ENCODE results near the gene UGGT1. TPM values are rescaled to one million over a fixed set of nuclear protein-coding genes. Genes with fewer than 3 reads are reported as not detected.
"Not testable (repeated sequence)": the region's sequence is repeated elsewhere in the genome, so short reads cannot be mapped to it uniquely, and the experiment has no call there.

UGGT1 gene
- polyA plus RNA-seq, 10 donors = 19.9 to 35.1 (median 26.9) TPM

DNA sequence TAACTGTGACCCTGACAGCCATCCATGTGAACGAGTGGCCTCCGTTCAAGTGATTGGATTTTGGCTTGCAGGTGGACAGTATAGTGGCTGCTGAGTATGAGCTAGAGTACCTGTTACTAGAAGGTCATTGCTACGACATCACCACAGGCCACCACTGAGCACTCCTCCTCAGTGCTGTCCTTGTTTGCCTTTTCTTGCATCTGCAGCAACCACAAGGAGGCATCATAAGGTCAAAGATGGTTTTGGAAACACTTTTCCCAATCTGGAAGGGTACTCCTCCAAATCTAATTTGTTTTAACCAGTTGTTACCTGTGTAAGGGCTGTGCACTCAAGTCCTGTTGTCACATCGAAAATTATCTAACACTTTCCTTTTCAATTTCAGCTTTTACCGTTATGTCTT is 81.2 kb downstream of the UGGT1 start:
- DNase-seq = peak in 1 of 3 donors; percentile 24

DNA sequence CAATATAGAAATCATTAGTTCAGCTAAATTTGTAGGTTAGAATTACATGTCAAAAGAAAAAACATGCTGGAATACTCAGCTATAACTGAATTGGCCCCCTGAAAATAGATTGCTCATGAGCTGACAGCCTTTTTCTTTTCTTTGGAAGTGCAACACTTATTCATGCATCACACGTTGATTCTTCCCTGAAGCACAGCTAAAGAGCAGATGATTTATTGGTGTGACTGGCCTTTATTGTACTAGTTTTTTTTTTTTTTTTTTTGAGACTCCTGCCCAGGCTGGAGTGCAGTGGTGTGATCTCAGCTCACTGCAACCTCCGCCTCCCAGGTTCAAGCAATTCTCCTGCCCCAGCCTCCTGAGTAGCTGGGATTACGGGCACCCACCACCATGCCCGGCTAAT is 83.1 kb downstream of the UGGT1 start:
- not testable (repeated sequence) for DNase-seq

DNA sequence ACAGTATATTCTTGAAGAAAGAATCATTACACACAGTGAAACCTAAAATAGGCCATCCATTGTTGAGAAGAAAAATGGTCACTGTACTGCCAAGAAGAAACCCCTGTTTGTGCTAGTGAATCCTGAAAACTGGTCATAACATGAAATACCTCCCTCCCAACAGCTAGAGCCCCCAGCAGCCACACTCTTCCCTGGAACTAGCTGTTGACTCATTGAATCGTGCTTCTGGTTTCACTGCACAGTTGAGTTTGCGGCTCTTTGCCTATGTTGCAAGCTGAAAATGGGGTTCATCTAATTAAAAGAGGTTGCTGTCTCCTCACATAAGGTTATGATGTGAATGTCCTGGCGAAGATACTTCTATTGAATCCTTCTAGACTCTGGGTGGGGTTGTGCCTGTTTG is 86.3 kb downstream of the UGGT1 start:
- no peak for DNase-seq

DNA sequence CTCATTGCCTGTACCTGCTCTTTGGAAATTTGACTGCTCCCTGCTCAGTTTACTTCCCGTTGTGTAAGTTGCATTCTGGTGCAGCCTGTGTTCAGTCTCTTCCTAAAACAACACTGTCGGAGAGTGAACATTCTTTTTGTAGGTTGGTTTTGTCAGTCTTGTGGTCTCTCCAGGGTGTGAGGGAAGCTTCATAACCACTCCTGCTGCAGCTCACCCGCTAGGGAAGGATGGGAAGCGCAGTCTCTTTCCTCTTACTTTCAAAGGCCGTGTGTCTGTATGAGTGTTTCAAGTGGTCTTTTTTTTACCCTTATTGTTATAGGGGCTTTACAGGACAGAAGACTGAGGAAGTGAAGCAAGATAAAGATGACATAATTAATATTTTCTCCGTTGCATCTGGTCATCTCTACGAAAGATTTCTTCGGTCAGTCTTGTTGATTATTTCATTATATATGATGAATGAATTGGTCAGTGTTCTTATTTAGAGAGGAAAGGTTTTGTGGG is 87.2 kb downstream of the UGGT1 start:
- DNase-seq = no peak

DNA sequence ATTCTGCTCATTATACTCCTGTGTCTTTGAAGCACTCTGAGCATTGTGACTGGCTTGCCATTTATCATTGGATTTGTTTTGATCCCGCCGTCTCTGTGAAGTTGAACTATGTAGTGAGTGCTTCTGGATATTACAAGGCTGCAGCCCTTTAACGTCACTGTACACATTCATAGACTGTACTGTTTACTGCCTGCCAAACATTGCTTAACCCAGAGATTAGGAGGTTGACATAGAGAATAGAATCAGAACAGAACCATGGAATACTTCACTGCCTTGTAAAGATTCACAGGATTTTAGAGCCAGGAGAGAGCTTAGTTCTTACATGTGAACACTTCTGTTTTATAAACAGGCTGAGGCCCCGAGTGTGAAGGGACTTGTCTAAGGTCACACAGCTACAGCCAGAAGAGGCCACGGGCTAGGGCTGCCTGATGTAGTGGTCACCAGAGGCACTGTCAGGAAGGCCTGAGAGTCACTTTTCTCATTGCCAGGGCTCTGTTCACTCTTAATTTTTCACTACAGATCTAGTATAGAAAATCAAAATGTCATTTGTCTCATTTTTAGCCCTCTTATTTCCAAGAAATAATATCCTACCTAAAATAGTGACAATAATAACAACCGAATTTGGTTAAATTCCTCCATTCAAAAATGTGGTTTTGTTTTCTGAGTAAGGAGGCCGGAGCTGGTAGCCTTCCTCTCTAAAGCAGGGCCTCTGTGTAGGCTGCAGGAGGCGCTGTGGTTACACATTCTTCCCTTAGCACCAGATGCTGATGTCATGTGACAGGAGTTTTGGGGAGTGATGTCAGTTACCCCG is 87.9 kb downstream of the UGGT1 start:
- DNase-seq = peak; percentile 35 to 65 (median 50)

DNA sequence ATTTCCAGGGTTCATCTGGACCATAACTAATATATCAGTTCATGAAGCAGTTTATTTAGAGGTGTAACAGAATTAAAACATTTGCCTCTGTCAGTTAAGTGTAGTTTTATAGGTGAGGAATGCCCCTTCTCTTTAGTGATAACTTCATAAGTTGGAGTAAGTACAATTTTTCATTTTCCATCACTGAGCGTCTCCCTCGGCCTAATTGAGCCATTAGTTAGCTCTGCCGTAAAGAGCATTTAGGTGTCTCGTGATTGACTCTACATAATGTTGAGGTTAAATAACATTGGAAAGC is 88.4 kb downstream of the UGGT1 start:
- DNase-seq = no peak

DNA sequence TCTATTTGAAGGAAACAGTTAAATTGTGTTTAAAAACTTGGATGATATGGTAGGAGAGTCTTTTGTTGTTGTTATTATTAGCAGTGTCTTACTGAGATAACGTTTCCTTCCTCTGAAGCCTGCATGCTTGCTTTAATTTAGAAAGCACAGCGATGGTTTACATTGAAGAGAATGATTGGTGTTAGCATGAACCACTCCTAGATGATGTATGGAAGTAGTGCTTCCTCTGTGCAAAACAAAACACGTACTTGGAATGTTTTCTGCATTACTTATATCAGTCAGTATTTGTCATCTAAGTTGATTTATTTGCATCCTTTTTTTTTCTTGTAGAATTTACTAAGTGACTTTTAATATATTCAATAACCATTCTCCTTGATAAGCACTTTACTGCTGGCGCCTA is 89.0 kb downstream of the UGGT1 start:
- no peak for DNase-seq

DNA sequence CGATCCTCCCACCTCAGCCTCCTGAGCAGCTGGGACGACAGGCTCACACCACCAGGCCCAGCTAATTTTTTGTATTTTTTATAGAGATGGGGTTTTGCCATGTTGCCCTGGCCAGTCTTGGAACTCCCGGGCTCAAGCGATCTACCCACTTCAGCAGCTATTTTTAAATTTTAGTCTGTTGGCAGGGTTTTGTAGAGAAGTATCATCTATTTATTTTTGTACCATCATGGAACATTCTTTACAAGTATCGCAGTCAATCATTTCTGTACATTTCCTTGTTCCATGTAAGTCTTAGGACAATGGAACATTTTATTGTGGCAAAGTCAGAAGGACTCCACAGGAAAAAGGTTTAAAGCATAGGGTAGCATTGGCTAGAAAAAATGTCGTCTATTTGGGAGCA is 94.6 kb downstream of the UGGT1 start:
- DNase-seq = no peak

DNA sequence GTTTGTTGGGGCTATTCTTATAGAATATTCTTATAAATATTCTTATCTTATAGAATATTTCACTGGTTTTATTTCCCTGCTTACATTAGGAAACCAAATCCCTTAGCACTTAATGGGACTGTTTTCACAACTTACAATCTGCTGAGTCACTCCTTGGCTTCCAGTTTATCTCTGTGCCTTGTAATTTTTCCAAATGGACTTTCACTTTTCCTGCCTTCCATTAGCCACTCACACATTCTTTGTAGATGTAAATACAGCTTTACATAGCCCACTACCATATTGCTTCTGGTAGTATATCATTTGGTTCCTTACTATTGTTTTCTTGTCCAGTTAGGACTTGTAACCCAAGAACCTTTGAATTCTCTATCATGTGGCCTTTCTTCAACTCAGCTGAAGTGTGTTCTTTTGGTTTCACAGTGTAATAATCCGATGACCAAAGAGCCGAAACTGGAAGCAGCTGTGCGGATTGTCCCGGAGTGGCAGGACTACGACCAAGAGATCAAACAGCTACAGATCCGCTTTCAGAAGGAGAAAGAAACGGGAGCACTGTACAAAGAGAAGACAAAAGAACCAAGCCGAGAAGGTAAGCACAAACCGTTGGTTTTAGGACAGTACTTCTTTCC is 96.1 kb downstream of the UGGT1 start:
- DNase-seq = peak in 1 of 3 donors; percentile 31

DNA sequence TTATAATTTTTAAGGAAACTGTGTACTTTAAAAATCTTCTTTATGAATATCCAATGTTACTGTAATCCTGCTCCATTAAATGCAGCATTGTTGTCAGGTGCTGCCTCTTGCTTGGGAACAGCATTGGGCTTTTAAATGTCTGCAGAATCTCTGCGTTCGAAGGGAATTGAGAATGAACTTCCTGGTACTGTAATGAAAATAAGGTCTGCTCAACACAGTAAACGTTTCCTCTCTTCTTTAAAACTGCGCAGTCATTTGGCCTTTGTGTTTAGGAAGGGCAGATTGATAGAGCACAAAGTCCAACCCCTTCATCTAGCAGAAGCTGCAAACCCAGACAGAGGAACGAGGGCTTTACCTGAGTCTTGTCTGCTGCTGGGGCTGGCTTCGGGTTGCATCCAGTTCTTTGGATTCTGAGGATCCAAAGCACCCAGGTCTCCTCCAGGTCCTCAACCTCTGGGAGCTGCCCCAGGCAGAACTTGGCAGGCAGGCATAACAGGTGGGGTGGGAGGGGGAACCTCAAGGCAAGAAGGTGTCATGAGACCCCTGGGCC is 104.5 kb downstream of the UGGT1 start:
- no peak for DNase-seq

DNA sequence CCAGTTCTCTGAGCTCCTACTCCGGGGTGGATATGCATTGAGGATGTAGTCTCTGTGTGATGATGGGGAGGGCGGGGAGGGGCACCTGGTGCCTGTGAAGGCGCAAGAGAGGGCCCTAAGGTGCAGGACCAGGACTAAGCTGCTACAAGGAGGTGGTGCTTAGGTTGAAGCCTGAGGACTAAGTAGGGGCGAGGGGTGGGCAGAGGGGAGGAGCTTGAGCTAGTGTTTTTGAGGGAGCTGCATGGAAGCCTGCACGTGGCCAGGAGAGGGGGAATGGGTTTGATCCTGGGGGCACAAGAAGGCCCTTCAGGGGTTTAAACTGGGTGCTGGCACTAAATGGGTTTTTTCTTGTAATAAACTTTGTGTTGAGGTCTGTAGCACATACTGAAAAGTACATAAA is 105.0 kb downstream of the UGGT1 start:
- DNase-seq = no peak

DNA sequence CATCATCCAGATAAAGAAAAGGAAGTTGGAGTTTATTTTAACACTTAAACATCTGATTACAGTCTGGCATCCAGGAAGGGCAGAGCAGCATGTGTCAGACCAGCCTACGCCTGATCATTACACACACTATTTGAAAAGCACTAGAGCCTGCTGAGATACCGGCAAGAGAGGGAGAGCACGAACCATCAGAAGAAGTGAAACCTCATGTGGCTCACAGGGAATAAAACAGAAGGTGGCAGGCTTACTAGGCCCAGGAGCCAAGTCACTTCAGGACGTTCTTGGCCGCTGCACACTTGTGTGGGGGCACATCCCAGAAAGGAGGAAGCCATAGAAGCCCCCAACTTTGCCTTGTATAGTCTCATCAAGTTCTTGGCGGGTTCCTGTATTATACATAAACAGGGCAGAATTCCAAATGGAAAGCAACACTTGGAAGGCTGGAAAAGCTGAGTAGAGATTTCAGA is 105.5 kb downstream of the UGGT1 start:
- DNase-seq = peak in 2 of 3 donors; percentile 24 to 65

DNA sequence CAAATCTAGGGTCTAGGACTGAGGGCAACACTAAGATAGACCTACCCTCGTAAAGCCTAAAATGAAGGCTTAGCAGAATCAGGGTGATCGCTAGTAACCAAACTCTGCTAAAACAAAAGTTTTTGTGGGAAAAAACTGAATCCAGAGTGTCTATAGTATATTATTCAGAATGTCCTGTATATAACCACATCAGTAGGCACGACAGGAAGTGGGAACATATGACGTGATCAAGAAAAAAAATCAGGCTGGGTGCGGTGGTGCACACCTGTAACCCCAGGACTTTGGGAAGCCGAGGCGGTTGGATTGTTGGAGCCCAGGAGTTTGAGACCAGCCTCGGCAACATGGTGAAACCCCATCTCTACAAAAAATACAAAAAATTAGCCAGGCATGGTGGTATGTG is 106.1 kb downstream of the UGGT1 start:
- DNase-seq = no peak

DNA sequence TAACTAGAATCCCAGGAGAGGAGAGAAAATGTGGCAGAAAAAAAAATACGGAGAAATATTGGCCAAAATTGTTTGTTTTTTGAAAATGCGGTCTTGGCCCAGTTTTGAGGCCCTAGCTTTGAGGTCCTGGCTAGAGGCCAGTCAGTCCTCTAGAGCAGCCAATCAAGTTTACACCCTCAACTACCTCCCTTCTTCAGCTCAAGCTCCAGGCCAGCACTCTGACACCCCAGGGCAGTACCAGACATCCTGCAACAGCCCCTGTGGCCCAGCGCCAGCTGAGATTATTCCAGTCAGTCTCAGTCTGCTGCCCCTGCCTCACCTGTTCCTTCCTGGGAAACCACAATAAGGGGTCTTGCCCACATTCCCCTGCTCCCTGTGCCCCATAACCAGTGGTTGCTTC is 107.7 kb downstream of the UGGT1 start:
- DNase-seq = no peak

DNA sequence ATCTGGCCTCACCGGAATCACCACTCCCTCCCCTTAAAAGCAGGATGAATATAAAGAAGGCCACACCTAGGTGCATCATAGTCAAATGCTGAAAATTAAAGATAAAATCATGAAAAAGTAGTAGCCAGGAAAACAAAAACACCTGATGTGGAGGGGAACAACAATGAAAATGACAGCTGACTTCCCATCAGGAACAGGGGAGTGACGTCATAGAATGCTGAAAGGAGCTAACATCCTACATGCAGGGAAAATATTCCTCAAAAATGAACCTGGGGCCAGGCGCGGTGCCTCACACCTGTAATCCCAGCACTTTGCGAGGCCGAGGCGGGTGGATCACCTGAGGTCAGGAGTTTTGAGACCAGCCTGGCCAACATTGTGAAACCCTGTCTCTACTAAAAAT is 108.1 kb downstream of the UGGT1 start:
- no peak for DNase-seq

DNA sequence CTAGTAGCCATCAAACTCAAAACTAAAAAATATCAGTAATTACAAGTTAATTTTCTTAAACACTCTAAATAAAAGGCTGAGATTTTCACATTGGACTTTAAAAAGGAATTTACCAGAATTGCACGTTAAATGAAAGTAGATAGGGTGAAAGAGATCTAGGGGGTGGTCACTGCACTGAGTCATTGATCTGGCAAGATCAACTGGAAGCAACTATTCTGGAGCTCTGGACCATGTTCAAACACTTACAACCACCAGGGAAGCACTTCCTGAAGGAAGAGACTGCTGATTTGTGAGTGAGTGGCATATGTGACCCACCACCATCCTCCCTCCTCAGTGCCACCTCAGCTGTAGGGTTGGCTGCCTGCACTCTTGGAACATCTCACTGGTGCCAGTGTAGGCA is 111.8 kb downstream of the UGGT1 start:
- no peak for DNase-seq

DNA sequence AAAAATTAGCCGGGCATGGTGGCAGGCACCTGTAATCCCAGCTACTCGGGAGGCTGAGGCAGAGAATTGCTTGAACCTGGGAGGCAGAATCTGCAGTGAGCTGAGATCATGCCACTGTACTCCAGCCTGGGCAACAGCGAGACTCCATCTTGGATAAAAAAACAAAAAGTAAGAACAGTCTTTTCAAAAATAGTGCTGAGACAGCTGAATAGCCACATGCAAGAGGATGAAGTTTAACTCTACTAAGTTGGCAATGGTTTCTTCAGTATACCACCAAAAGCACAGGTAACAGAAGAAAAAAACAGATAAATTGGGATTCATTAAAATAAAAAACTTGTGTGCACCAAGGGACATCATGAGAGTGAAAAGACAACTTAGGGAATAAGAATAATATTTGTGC is 115.2 kb downstream of the UGGT1 start:
- DNase-seq = no peak

DNA sequence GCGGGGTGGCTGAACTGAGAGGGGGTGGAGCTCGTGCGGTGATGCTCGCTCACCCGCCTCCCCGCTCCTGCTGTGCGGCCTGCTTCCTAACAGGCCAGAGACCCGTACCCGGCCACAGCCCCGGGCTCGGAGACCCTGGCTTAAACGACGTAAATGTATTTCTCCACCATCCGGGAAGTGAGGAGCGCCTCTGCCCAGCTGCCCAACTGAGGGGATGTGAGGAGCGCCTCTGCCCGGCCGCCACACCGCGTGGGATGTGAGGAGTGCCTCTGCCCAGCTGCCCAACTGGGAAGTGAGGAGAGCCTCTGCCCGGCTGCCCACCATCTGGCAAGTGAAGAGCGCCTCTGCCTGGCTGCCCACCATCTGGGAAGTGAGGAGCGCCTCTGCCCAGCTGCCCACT is 117.0 kb downstream of the UGGT1 start:
- DNase-seq = no peak

DNA sequence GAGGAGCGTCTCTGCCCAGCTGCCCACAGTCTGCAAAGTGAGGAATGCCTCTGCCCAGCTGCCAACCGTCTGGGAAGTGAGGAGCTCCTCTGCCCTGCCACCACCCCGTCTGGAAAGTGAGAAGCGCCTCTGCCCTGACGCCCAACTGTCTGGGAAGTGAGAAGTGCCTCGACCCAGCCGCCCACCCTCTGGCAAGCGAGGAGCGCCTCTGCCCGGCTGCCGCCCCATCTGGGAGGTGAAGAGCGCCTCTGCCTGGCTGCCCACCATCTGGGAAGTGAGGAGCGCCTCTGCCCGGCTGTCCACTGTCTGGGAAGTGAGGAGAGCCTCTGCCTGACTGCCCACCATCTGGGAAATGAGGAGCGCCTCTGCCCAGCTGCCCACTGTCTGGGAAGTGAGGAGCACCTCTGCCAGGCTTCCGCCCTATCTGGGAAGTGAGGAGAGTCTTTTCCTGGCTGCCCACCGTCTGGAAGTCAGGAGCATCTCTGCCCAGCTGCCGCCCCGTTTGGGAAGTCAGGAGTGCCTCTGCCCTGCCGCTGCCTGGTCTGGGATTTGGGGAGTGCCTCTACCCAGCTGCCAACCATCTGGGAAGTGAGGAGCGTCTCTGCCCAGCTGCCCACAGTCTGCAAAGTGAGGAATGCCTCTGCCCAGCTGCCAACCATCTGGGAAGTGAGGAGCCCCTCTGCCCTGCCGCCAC is 117.8 kb downstream of the UGGT1 start:
- DNase-seq = not testable (repeated sequence)

DNA sequence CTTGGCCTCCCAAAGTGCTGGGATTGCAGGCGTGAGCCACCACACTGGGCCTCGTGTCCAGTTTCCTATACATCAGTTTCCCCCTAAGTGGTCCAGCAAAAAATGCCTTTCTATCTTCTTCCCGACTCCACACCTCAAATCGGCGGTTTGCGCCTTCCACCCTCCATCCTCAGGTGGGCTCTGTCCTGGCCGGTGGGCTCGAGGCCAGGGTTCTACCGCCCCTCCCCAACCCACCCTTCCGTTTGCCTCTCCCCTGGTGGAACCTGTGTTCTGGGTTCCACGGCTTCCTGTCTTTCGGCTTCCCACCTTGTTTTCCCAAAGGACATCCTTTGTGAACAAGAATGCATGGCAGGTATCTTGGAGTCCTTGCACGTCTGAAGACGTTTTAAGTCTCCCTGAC is 123.3 kb downstream of the UGGT1 start:
- DNase-seq = no peak

DNA sequence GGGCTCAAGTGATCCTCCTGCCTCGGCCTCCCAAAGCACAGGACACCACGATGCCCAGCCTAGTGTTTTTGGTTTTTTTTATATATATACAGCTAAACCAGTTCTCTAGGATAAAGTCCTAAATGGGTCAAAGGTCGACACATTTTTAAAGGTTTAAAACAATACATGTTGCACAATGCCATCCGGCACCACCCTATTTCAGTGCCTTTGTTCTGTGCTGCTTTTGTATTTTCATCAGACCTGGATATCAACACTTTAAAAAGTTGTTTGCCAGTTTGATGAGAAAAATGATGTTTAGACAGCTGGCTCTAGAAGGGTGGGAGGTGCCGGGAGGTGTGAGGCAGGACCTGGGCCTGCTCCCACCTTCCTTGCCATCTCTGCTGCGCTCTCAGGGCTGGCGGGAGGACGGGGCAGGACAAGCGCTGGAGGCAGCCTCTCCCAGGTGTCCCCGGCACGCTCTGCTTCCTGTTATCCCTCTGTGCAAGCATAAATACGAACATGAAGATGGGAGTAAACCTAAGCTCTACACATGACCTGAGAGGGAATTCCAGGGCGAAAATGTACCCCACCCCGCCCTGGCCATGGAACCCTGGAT is 124.0 kb downstream of the UGGT1 start:
- DNase-seq = no peak
